A673 (cell line): Measurements from ENCODE around the gene ANK3. TPM values are rescaled to one million over a fixed set of nuclear protein-coding genes. Genes with fewer than 3 reads are reported as not detected.

Experiments
- BruUV-seq: library from RNA; stranded (reverse); fragments of 400-500 nt; replicated peaks from 2 replicates; lab custom pipeline; 2021; lab: Mats Ljungman, UMichigan
- CTCF ChIA-PET: fragments of 300-600 bp; sonication (Branson Sonifier 250); formaldehyde crosslinking; loops from one replicate; lab custom pipeline; 2022; ENCODE audit warnings: antibody characterized with exemption; lab: Charles Lee
- POLR2A ChIA-PET: fragments of 300-600 bp; sonication (Branson Sonifier 250); formaldehyde crosslinking; loops from one replicate; lab custom pipeline; 2022; ENCODE audit warnings: antibody characterized with exemption; ENCODE audit not compliant: low non-redundant PET; lab: Charles Lee
- DNase-seq: peaks from one replicate; pipeline ENCODE4 v3.0.0-alpha.2; 2015; ENCODE audit warnings: low spot score
- H3K27ac ChIP-seq: fragments of 200-600 bp; sonication (generic); 2 replicates; pipeline ENCODE4 v1.5.1; 2016; ENCODE audit warnings: mixed run types, low read depth, mild to moderate bottlenecking, mixed read lengths, antibody characterized with exemption, low read length; ENCODE audit not compliant: poor library complexity, severe bottlenecking
- H3K27me3 ChIP-seq: fragments of 200-600 bp; sonication (generic); replicated peaks from 2 replicates; pipeline ENCODE4 v1.6.1; 2017; ENCODE audit warnings: mixed run types, low read depth, mild to moderate bottlenecking, mixed read lengths, antibody characterized with exemption, low read length; ENCODE audit not compliant: insufficient read depth, poor library complexity
- H3K36me3 ChIP-seq: fragments of 200-600 bp; sonication (generic); 2 replicates; pipeline ENCODE4 v1.6.1; 2016; ENCODE audit warnings: mixed run types, mild to moderate bottlenecking, mixed read lengths, antibody characterized with exemption, low read length; ENCODE audit not compliant: insufficient read depth, poor library complexity, severe bottlenecking
- H3K4me1 ChIP-seq: fragments of 200-600 bp; sonication (generic); 2 replicates; pipeline ENCODE4 v1.6.1; 2017; ENCODE audit warnings: mixed run types, mild to moderate bottlenecking, mixed read lengths, antibody characterized with exemption, low read length; ENCODE audit not compliant: insufficient read depth, poor library complexity, severe bottlenecking
- H3K4me3 ChIP-seq: fragments of 200-600 bp; sonication (generic); 2 replicates; pipeline ENCODE4 v1.5.1; 2016; ENCODE audit warnings: low read depth, mixed run types, mild to moderate bottlenecking, mixed read lengths, low read length; ENCODE audit not compliant: poor library complexity, severe bottlenecking
- H3K9me3 ChIP-seq: fragments of 200-600 bp; sonication (generic); 2 replicates; pipeline ENCODE4 v1.6.1; 2016; ENCODE audit warnings: mixed run types, low read depth, mild to moderate bottlenecking, mixed read lengths, antibody characterized with exemption, low read length; ENCODE audit not compliant: poor library complexity, severe bottlenecking
- CTCF ChIP-seq: fragments of 300-800, 200-600 bp; sonication (generic); conservative IDR thresholded peaks from 2 replicates; pipeline ENCODE4 v1.5.1; 2017; ENCODE audit warnings: low read depth, mild to moderate bottlenecking, antibody characterized with exemption, low read length, moderate library complexity, mixed read lengths
- EZH2 ChIP-seq: fragments of 200-600 bp; sonication (generic); IDR thresholded peaks from 2 replicates; pipeline ENCODE4 v1.6.1; 2017; ENCODE audit warnings: borderline replicate concordance, low read depth, mild to moderate bottlenecking, mixed read lengths, antibody characterized with exemption, low read length; ENCODE audit not compliant: poor library complexity, severe bottlenecking
- intact Hi-C: fragments of 100-400 bp; cut with micrococcal nuclease; formaldehyde crosslinking; loops from one replicate; pipeline ENCODE4 v1.10.0; 2022; ENCODE audit not compliant: unreplicated experiment
- total RNA-seq: library from RNA; stranded (reverse); gene quantifications from 2 replicates; pipeline ENCODE4 v1.2.3, GENCODE V29; 2021

Gene ANK3
- total RNA-seq, 1 experiment from 2014 or later: 13.5 TPM

GRCh38 chr10:60359066-60359465 is 30.6 kb downstream of the ANK3 start:
- H3K36me3 ChIP-seq: no peaks in the 10 kb centered on the region
- H3K27me3 ChIP-seq: no peaks in the 10 kb centered on the region
- ChIA-PET CTCF (no interaction called here), POLR2A (no interaction called here)
- H3K9me3 ChIP-seq: no peaks in the 10 kb centered on the region
- DNase-seq: no peak
- H3K4me3 ChIP-seq: no peak overlapping the region
- no peak for TF ChIP-seq CTCF
- no peak for TF ChIP-seq EZH2
- peaks cover 4% of the 10 kb centered on the region for H3K4me1 ChIP-seq
- no TSS peak for BruUV-seq
- intact Hi-C loops: no loop called here
- no peak overlapping the region for H3K27ac ChIP-seq

GRCh38 chr10:60358282-60358681 is 31.4 kb downstream of the ANK3 start:
- Histone ChIP-seq H3K36me3 (no peaks in the 10 kb centered on the region), H3K9me3 (no peaks in the 10 kb centered on the region), H3K4me1 (peaks cover 4% of the 10 kb centered on the region), H3K27me3 (no peaks in the 10 kb centered on the region), H3K4me3 (no peak overlapping the region), H3K27ac (no peak overlapping the region)
- BruUV-seq: no TSS peak
- ChIA-PET CTCF (no interaction called here), POLR2A (no interaction called here)
- no peak for DNase-seq
- TF ChIP-seq CTCF: no peak
- no peak for TF ChIP-seq EZH2
- intact Hi-C loops: no loop called here

- H3K4me3 ChIP-seq: no peak overlapping the region
- no peaks in the 10 kb centered on the region for H3K4me1 ChIP-seq
- no TSS peak for BruUV-seq
- no peak for DNase-seq
- no peaks in the 10 kb centered on the region for H3K36me3 ChIP-seq
- H3K9me3 ChIP-seq: no peaks in the 10 kb centered on the region
- POLR2A ChIA-PET: interaction anchor here (0.7 kb wide), 1 partner anchor 14 kb away, joined by 3 read pairs; no protein-coding TSS in a partner anchor
- H3K27ac ChIP-seq: no peak overlapping the region
- CTCF ChIA-PET: no interaction called here
- TF ChIP-seq CTCF: no peak
- no peak for TF ChIP-seq EZH2
- no peaks in the 10 kb centered on the region for H3K27me3 ChIP-seq
- intact Hi-C loops: no loop called here
Measured at GRCh38 chr10:60353519-60354258, 36.0 kb downstream of the ANK3 start.
